HCT116 (cell line): ENCODE results near the gene CHAC1. TPM values are rescaled to one million over a fixed set of nuclear protein-coding genes. Genes with fewer than 3 reads are reported as not detected.

Experiments
- ATAC-seq: fragments of 200-7000 bp; cut with Tn5 transposase; 2 replicates; pipeline ENCODE4 v1.9.1; 2020; ENCODE audit warnings: mild to moderate bottlenecking, moderate library complexity
- BruUV-seq: library from RNA; stranded (reverse); fragments of 400-500 nt; replicated peaks from 2 replicates; lab custom pipeline; 2021; lab: Mats Ljungman, UMichigan
- CTCF ChIA-PET: fragments of 300-600 bp; sonication (Branson Sonifier 250); formaldehyde crosslinking; loops from one replicate; lab custom pipeline; 2021; ENCODE audit warnings: antibody characterized with exemption; lab: Charles Lee
- POLR2A ChIA-PET: fragments of 300-600, 350-600 bp; sonication (Branson Sonifier 250); formaldehyde crosslinking; loops from one replicate; lab custom pipeline; 2021; ENCODE audit warnings: antibody characterized with exemption; lab: Charles Lee
- RAD21 ChIA-PET, 2 experiments: fragments of 300-600 bp; sonication (Branson Sonifier 250); formaldehyde crosslinking; loops; one replicate each; lab custom pipeline; 2023; ENCODE audit warnings: low total read pairs in 2 of 2; ENCODE audit not compliant: uncharacterized antibody in 2 of 2, unreplicated experiment in 2 of 2, low non-redundant PET in 1 of 2; lab: Charles Lee
- DNase-seq: peaks from one replicate; pipeline ENCODE4 v3.0.0-alpha.2; 2010; ENCODE audit warnings: low read depth, low spot score
- H2AFZ ChIP-seq: fragments of 200-600 bp; shearing (Covaris generic), sonication (generic); 2 replicates; pipeline ENCODE4 v1.6.1; 2017; ENCODE audit warnings: low read depth, mixed run types, mixed read lengths, antibody characterized with exemption, low read length; ENCODE audit not compliant: poor library complexity, severe bottlenecking
- H3K27ac ChIP-seq: 2 replicates; pipeline ENCODE4 v1.5.1; 2012; ENCODE audit warnings: low read depth, low read length
- H3K27me3 ChIP-seq: fragments of 200-600 bp; sonication (generic); 2 replicates; pipeline ENCODE4 v1.6.1; 2016; ENCODE audit warnings: mixed run types, low read length, mixed read lengths; ENCODE audit not compliant: insufficient read depth
- H3K36me3 ChIP-seq, 2 experiments: fragments of 200-500 bp in 1 of 2; fragments of 200-600 bp in 1 of 2; sonication (Bioruptor generic) in 1 of 2; sonication (generic) in 1 of 2; 2 replicates each; pipeline versions ENCODE4 v1.5.1 to v1.6.1; 2014 to 2016; ENCODE audit warnings: low read length in 2 of 2, inconsistent platforms in 1 of 2, mixed read lengths in 1 of 2, mixed run types in 1 of 2; ENCODE audit not compliant: insufficient read depth in 2 of 2, control insufficient read depth in 1 of 2
- H3K4me1 ChIP-seq, 2 experiments: fragments of 200-600 bp in 1 of 2; sonication (generic) in 1 of 2; 2 replicates each; pipeline versions ENCODE4 v1.5.1 to v1.6.1; 2012 to 2017; ENCODE audit warnings: low read length in 2 of 2, inconsistent platforms in 1 of 2, mild to moderate bottlenecking in 1 of 2, mixed read lengths in 1 of 2, mixed run types in 1 of 2, moderate library complexity in 1 of 2; ENCODE audit not compliant: insufficient read depth in 2 of 2, control insufficient read depth in 1 of 2
- H3K4me2 ChIP-seq: fragments of 200-600 bp; sonication (generic); 2 replicates; pipeline ENCODE4 v1.6.1; 2017; ENCODE audit warnings: mixed run types, low read length, mixed read lengths
- H3K4me3 ChIP-seq, 2 experiments: fragments of 200-600 bp in 1 of 2; sonication (generic) in 1 of 2; replicated peaks in 1 of 2; 2 replicates each; pipeline ENCODE4 v1.5.1; 2011 to 2016; ENCODE audit warnings: low read length in 2 of 2, control low read depth in 1 of 2, low read depth in 1 of 2, mild to moderate bottlenecking in 1 of 2, mixed read lengths in 1 of 2, mixed run types in 1 of 2
- H3K79me2 ChIP-seq: fragments of 200-600 bp; sonication (generic); 2 replicates; pipeline ENCODE4 v1.6.1; 2017; ENCODE audit warnings: mild to moderate bottlenecking, mixed run types, low read length, moderate library complexity, mixed read lengths; ENCODE audit not compliant: insufficient read depth
- H3K9ac ChIP-seq: fragments of 200-600 bp; sonication (generic); 2 replicates; pipeline ENCODE4 v1.6.1; 2016; ENCODE audit warnings: low read length, mixed read lengths
- H3K9me2 ChIP-seq: fragments of 200-600 bp; sonication (generic), shearing (Covaris generic); 2 replicates; pipeline ENCODE4 v1.6.1; 2017; ENCODE audit warnings: mixed run types, mild to moderate bottlenecking, moderate library complexity; ENCODE audit not compliant: insufficient read depth
- H3K9me3 ChIP-seq, 2 experiments: fragments of 200-500 bp in 1 of 2; fragments of 200-600 bp in 1 of 2; sonication (Bioruptor generic) in 1 of 2; sonication (generic) in 1 of 2; 2 replicates each; pipeline ENCODE4 v1.6.1; 2014 to 2017; ENCODE audit warnings: low read length in 2 of 2, mixed read lengths in 2 of 2, inconsistent platforms in 1 of 2, low read depth in 1 of 2, mild to moderate bottlenecking in 1 of 2, mixed run types in 1 of 2, moderate library complexity in 1 of 2; ENCODE audit not compliant: control insufficient read depth in 1 of 2, insufficient read depth in 1 of 2
- H4K20me1 ChIP-seq: fragments of 200-600 bp; sonication (generic), shearing (Covaris generic); 2 replicates; pipeline ENCODE4 v1.6.1; 2017; ENCODE audit warnings: mixed run types, mild to moderate bottlenecking, moderate library complexity; ENCODE audit not compliant: insufficient read depth
- EZH2 ChIP-seq: fragments of 200-600 bp; sonication (generic); IDR thresholded peaks from 2 replicates; pipeline ENCODE4 v1.6.1; 2017; ENCODE audit warnings: antibody characterized with exemption, mixed run types
- FOSL1 ChIP-seq: IDR thresholded peaks from 2 replicates; pipeline ENCODE4 v1.6.1; 2012; ENCODE audit warnings: low read depth
- ZBTB33 ChIP-seq: IDR thresholded peaks from 2 replicates; pipeline ENCODE4 v1.6.1; 2011; ENCODE audit warnings: mild to moderate bottlenecking, low read length, moderate library complexity; ENCODE audit not compliant: insufficient replicate concordance; ENCODE audit errors: extremely low read depth
- intact Hi-C: fragments of 100-400 bp; cut with micrococcal nuclease; formaldehyde crosslinking; loops from 2 replicates; pipeline ENCODE4 v1.10.0; 2022
- total RNA-seq: library from RNA; stranded (reverse); gene quantifications from one replicate; pipeline ENCODE4 v1.2.1, GENCODE V29; 2021; ENCODE audit not compliant: unreplicated experiment

Gene CHAC1
- total RNA-seq, 1 experiment from 2014 or later, result 58.9 TPM

GRCh38 chr15:40943764-40944365 lies 9.4 kb upstream of the CHAC1 start:
- BruUV-seq, result no TSS peak
- POLR2A ChIA-PET, result interaction anchor here (3.5 kb wide), 1 partner anchor 9 kb away, joined by 39 read pairs; the partner anchor contains the start of gene CHAC1

More at GRCh38 chr15:40943764-40944365, 9.4 kb upstream of the CHAC1 start:
- intact Hi-C loops, result no loop called here
- Histone ChIP-seq H3K4me2 (no peak overlapping the region), H4K20me1 (no peaks in the 10 kb centered on the region), H3K27me3 (no peaks in the 10 kb centered on the region), H3K9me2 (no peaks in the 10 kb centered on the region), H3K4me3 (no peak overlapping the region), H3K9me3 (no peaks in the 10 kb centered on the region), H3K4me1 (peaks cover 12 to 18% of the 10 kb centered on the region in 2 experiments; a peak in 3 of 4 replicates), H2AFZ (no peak overlapping the region), H3K36me3 (no peaks in the 10 kb centered on the region), H3K79me2 (no peaks in the 10 kb centered on the region), H3K27ac (no peak overlapping the region), H3K9ac (no peak overlapping the region)
- DNase-seq (no peak), ATAC-seq (no peak)
- TF ChIP-seq ZBTB33 (no peak), EZH2 (no peak), FOSL1 (no peak)
- CTCF ChIA-PET, result no interaction called here
- RAD21 ChIA-PET, result no interaction called here
